IPS DF 6.9 (cell line): ENCODE results near the gene OR9A4.

ENCODE experiments used
- DNase-seq: peaks from one replicate; pipeline ENCODE4 v3.0.0-alpha.2; 2013; ENCODE audit warnings: low read depth, low spot score
- H3K27ac ChIP-seq: one replicate; pipeline ENCODE4 v1.5.1; 2013; ENCODE audit warnings: low read length, control low read depth
- H3K27me3 ChIP-seq: 2 replicates; pipeline ENCODE4 v1.6.1; 2013; ENCODE audit warnings: mild to moderate bottlenecking, low read length; ENCODE audit not compliant: control insufficient read depth, insufficient read depth
- H3K36me3 ChIP-seq: 2 replicates; pipeline ENCODE4 v1.6.1; 2013; ENCODE audit warnings: low read length; ENCODE audit not compliant: control insufficient read depth, insufficient read depth
- H3K4me1 ChIP-seq: 2 replicates; pipeline ENCODE4 v1.6.1; 2013; ENCODE audit warnings: low read length; ENCODE audit not compliant: control insufficient read depth, insufficient read depth
- H3K4me3 ChIP-seq: 2 replicates; pipeline ENCODE4 v1.5.1; 2013; ENCODE audit warnings: mild to moderate bottlenecking, low read length
- H3K9me3 ChIP-seq: 2 replicates; pipeline ENCODE4 v1.6.1; 2013; ENCODE audit warnings: low read length, inconsistent platforms; ENCODE audit not compliant: control insufficient read depth, insufficient read depth
- whole genome bisulfite sequencing: extraction: QIAGEN DNeasy Blood & Tissue Kit; methylation state at CpG from one replicate; pipeline ENCODE4 v1.1.7; 2013; ENCODE audit warnings: mixed read lengths, missing lambda C conversion rate; ENCODE audit not compliant: insufficient read length, insufficient coverage; 5-methylcytosine and 5-hydroxymethylcytosine counted together

OR9A4 gene, protein sequence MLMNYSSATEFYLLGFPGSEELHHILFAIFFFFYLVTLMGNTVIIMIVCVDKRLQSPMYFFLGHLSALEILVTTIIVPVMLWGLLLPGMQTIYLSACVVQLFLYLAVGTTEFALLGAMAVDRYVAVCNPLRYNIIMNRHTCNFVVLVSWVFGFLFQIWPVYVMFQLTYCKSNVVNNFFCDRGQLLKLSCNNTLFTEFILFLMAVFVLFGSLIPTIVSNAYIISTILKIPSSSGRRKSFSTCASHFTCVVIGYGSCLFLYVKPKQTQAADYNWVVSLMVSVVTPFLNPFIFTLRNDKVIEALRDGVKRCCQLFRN

DNA sequence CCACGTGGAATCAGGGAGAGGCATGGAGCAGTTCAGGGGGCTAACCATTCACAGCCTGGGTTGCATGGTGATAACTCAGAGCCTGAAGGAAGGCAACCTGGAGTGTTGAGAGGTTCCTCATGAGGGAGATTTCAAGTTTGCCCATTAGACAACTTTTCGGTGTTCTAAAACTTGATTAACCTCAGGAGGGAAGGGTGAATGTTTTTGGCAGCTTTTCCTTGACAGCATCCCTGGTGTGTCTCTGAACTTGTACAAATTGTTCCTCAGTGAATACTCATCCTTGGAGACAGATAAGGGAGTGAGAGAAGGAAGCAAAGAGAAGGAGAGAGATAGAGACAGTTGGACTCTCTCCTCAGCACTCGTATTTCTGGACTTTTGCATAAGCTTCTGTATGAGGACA is at the start of gene OR9A4:
Gene OR9A4 (plus strand): TSS at position 301 of the 400 bp plus-strand sequence. CDS start 2,477 bp downstream, outside the sequence.
- Histone ChIP-seq H3K27ac (no peak within 1 kb of the TSS), H3K27me3 (no peaks in the 10 kb centered on the region), H3K4me1 (no peaks in the 10 kb centered on the region), H3K9me3 (no peaks in the 10 kb centered on the region), H3K36me3 (no peaks in the 10 kb centered on the region), H3K4me3 (no peak within 1 kb of the TSS)
- DNase-seq: no peak
- no CpG with 5 or more reads among the region's 3 CpGs for WGBS

DNA sequence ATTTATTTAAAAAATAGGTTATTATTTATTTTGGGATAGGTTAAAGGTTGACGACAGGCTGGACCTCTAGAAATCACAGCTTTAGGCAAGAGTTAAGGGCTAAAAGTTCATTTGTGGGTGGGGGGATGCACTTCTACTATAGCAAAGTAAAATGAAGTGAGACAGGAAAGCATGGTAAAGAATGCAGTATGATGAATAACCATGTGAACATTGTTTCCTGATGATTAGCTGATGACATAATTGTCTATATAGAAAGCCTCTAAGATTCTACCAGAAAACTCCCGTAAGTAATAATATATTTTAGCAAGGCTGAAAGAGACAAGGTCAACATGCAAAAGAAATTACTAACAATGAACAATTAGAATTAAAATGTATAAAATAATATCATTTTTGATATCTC is 49.2 kb upstream of the OR9A4 start:
- H3K27ac ChIP-seq: no peak overlapping the region
- no peaks in the 10 kb centered on the region for H3K4me1 ChIP-seq
- H3K36me3 ChIP-seq: no peaks in the 10 kb centered on the region
- no peaks in the 10 kb centered on the region for H3K9me3 ChIP-seq
- H3K27me3 ChIP-seq: no peaks in the 10 kb centered on the region
- DNase-seq: no peak
- WGBS: no CpG with 5 or more reads among the region's 2 CpGs
- H3K4me3 ChIP-seq: no peak overlapping the region

DNA sequence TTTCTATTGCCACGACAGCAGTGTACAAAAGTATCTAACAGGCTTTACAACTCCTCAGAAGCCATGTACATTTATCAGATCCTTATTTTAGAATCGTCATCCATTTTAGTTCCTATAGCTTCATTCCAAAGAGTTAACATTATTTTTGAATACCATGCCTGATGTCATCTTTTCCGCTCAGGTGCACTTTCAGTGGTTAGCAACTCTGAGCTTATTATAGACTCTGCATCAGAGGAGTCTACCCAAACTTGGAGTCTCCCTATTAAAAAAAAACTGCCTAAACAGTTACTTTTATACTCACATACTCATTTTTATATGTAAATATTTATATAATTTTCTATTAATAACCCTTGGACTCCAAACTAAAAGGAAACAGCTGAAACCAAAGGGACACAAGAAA is 43.3 kb upstream of the OR9A4 start:
- Histone ChIP-seq H3K9me3 (no peaks in the 10 kb centered on the region), H3K4me3 (no peak overlapping the region), H3K27ac (no peak overlapping the region), H3K36me3 (no peaks in the 10 kb centered on the region), H3K27me3 (no peaks in the 10 kb centered on the region), H3K4me1 (peaks cover 6% of the 10 kb centered on the region; the same call in 1 of the 2 replicates)
- no peak for DNase-seq
- WGBS: no CpG with 5 or more reads among the region's 3 CpGs

DNA sequence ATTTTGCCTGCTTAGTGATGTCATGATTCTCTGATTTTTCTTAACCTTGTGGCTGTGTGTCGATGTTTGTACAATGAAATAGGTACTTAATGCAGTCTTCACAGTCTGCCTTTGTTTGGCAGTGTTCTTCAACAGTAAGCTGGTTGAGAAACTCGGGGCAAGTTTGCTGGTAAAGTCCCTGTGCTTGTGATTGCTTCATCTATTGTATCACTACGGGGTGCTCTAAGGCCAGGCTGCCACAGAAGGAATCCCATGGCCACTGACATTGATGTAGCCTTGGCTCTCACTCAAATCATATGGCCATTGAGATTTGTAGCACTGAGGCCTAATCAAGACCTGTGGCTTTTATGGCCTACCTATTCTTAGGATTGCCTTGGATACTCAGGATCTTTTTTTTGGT is 41.4 kb upstream of the OR9A4 start:
- no peak for DNase-seq
- H3K27ac ChIP-seq: no peak overlapping the region
- WGBS: no CpG with 5 or more reads among the region's 3 CpGs
- no peak overlapping the region for H3K4me3 ChIP-seq
- no peaks in the 10 kb centered on the region for H3K36me3 ChIP-seq
- peaks cover 6% of the 10 kb centered on the region; the same call in 1 of the 2 replicates for H3K4me1 ChIP-seq
- no peaks in the 10 kb centered on the region for H3K9me3 ChIP-seq
- H3K27me3 ChIP-seq: no peaks in the 10 kb centered on the region

DNA sequence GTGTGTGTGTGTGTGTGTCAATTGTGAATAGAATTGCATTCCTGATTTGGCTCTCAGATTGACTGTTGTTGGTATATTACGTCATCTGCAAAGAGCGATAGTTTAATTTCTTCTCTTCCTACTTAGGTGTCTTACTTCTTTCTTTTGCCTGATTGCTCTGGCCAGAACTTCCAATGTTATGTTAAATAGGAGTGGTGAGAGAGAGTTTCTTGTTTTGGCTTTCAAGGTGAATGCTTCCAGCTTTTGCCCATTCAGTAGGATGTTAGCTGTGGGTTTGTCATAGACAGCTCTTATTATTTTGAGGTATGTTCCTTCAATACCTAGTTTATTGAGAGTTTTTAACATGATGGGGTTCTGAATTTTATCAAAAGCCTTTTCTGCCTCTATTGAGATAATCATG is 40.7 kb upstream of the OR9A4 start:
- H3K27me3 ChIP-seq: no peaks in the 10 kb centered on the region
- DNase-seq: no peak
- H3K4me1 ChIP-seq: peaks cover 6% of the 10 kb centered on the region; the same call in 1 of the 2 replicates
- H3K4me3 ChIP-seq: no peak overlapping the region
- no peaks in the 10 kb centered on the region for H3K9me3 ChIP-seq
- H3K27ac ChIP-seq: no peak overlapping the region
- no peaks in the 10 kb centered on the region for H3K36me3 ChIP-seq
- no CpG with 5 or more reads among the region's 2 CpGs for WGBS

DNA sequence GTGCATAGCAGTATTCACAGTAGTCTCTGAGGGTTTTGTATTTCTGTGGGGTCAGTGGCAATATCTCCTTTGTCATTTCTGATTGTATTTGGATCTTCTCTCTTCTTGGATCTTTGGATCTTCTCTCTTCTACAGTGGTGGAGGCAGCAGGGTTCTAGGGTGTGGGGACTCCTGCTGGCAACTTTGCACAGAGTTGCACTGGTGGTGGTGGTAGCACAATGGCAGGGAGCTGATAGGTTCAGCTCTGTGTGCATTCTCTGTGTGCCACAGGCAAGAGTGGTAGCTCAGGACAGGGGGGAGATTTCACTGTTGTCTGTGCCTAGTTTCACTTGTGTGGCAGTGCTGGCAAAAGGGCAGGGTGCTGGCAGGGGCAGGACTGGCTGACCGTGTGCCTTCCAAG is 39.8 kb upstream of the OR9A4 start:
- H3K9me3 ChIP-seq: no peaks in the 10 kb centered on the region
- H3K27me3 ChIP-seq: no peaks in the 10 kb centered on the region
- H3K4me3 ChIP-seq: no peak overlapping the region
- WGBS: no CpG with 5 or more reads among the region's 1 CpG
- H3K36me3 ChIP-seq: no peaks in the 10 kb centered on the region
- H3K4me1 ChIP-seq: peaks cover 6% of the 10 kb centered on the region; the same call in 1 of the 2 replicates
- H3K27ac ChIP-seq: no peak overlapping the region
- no peak for DNase-seq

DNA sequence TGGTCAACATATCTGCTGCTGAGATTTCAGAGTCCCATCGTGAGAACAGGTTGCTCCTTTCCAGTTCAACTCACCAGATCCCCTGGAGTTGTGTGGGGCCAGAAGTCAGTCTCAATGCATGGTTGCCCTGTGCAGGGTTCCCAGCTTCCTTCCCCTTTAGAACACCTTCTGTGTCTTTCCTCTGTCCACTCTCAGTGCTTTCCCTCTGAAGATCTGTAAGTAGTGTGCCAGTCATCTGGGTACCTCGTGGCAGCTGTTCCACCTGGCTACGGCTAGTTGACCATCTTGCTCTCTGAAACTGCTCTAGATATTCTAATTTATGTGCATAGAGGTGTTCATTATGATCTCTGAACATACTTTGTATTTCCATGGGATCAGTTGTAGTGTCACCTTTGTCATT is 38.8 kb upstream of the OR9A4 start:
- no peak overlapping the region for H3K27ac ChIP-seq
- H3K4me3 ChIP-seq: no peak overlapping the region
- WGBS: no CpG with 5 or more reads among the region's 3 CpGs
- peaks cover 6% of the 10 kb centered on the region; the same call in 1 of the 2 replicates for H3K4me1 ChIP-seq
- DNase-seq: no peak
- no peaks in the 10 kb centered on the region for H3K27me3 ChIP-seq
- no peaks in the 10 kb centered on the region for H3K9me3 ChIP-seq
- H3K36me3 ChIP-seq: no peaks in the 10 kb centered on the region

DNA sequence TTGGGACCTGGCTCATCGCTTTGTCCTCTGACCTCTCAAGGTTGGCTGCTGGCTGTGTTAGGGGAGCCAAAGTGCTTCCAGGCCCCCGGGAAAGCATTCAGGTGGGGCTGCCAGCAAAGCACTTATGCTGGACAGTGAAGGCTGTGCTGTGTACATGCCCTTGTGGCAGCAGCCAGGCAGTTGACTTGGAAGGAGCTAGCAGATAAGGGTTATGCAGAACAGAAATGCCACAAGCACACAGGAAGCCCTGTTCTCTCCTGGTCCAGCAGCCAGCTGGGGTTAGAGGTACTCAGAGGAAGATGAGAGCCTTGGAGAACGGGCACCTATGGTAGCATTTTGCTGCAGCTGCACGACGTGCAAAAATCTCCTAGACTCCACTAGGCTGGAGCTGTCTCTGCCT is 35.2 kb upstream of the OR9A4 start:
- no CpG with 5 or more reads among the region's 5 CpGs for WGBS
- Histone ChIP-seq H3K4me1 (peaks cover 2% of the 10 kb centered on the region; the same call in 1 of the 2 replicates), H3K36me3 (no peaks in the 10 kb centered on the region), H3K4me3 (no peak overlapping the region), H3K27ac (no peak overlapping the region), H3K9me3 (no peaks in the 10 kb centered on the region; the same call in 1 of the 2 replicates), H3K27me3 (no peaks in the 10 kb centered on the region)
- no peak for DNase-seq

DNA sequence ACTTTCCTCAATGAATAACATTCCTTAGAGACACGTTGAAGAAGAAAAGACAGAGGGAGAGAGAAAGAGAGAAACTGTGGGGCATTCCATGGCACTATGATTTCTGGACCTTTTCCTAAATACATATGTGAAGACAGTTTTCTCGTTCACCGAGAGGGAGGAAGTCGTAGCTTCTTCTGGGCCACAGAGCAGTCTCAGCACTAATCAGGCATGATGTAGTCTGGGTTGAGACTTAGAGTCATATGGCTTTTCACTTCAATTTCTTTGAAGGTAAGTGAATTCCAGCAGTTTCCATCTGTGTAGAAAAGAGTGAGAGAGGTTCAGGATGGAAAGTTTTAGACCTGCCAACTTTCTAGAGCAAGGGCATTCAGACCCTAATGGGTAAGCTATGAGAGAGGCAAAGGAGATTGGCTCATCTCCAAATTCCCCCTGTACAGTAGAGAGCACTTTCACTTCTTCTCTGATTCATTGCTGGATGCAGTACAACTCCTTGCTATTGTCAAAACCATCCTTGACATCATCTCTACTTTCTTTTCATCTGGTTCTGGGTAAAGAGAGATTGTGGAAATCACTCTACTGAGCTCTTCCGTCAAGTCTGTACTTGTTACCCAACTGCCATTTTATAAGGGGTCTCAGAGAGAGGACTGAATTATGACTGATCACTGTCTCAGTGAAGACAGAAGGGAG is 31.5 kb upstream of the OR9A4 start:
- DNase-seq: no peak
- Histone ChIP-seq H3K27ac (no peak overlapping the region), H3K36me3 (no peaks in the 10 kb centered on the region), H3K9me3 (no peaks in the 10 kb centered on the region; the same call in 1 of the 2 replicates), H3K4me3 (no peak overlapping the region), H3K4me1 (no peaks in the 10 kb centered on the region), H3K27me3 (no peaks in the 10 kb centered on the region)
- no CpG with 5 or more reads among the region's 5 CpGs for WGBS

DNA sequence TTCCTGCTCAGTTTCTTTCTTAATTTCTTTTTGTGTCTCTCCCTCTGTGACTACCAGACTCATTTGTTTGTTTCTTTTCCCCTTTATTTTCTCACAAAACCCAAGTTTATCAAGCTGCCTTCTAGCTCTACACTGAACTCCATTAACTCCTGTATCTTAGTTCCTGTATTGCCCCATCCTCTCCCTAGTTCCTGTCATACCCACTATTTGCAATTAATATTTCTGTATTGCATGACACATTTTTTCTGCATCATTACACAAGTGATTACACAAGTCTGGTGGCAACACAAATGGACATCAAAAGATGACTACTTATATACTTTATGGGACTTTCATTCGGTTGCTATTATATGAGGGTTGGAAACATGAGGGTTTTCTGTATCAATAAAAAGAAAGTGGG is 26.9 kb upstream of the OR9A4 start:
- DNase-seq: no peak
- H3K9me3 ChIP-seq: no peaks in the 10 kb centered on the region; the same call in 1 of the 2 replicates
- H3K4me1 ChIP-seq: no peaks in the 10 kb centered on the region
- no CpG with 5 or more reads among the region's 1 CpG for WGBS
- H3K27me3 ChIP-seq: no peaks in the 10 kb centered on the region
- no peak overlapping the region for H3K27ac ChIP-seq
- no peaks in the 10 kb centered on the region for H3K36me3 ChIP-seq
- no peak overlapping the region for H3K4me3 ChIP-seq
